ENCODE data around the gene PLCB2.

PLCB2 gene

DNA sequence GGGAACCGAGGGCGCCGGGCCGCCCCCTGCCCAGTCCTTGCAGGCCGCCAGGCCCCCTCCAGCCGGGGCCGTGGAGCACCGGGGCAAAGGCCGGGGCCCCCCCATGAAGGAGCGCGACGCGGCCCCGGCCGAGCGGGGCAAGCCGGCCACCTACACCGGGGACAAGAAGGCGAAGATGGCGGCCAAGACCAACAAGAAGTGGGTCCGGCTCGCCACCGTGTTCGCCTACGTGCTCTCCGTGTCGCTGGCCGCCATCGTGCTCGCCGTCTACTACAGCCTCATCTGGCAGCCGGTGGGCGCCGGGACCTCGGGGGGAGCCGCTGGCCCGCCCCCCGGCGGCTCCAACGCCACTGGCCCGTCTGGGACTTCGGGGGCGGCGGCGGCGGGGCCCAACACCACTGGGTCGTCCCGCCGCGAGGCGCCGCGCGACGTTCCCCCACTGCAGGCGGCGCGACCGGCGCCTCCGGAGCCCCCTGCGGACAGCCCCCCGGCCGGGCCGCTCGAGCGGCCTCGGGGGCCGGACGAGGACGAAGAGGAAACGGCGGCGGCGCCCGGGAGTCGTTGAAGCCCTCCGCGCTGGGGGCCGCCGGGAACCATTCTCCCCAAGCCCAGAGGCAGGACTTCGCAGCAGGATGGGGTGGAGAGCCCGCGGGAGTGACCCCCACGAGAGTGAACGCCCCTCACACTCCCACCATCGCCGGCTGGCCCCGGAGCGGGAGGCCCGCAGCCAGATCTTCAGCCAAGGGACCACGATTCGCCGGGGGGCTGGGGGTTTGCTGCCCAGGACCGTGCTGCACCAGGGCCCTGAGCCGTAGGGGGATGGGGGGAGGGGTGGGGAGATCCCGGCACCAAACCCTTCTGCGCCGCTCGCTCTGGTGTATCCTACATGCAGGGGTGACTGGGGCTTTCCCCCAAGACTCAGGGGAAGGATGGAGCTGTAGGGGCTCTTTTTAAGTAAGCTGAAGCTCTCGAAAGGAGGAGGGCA is 16.5 kb upstream of the PLCB2 start:
- no peak for DNase-seq (ENCODE audit: low read depth)

DNA sequence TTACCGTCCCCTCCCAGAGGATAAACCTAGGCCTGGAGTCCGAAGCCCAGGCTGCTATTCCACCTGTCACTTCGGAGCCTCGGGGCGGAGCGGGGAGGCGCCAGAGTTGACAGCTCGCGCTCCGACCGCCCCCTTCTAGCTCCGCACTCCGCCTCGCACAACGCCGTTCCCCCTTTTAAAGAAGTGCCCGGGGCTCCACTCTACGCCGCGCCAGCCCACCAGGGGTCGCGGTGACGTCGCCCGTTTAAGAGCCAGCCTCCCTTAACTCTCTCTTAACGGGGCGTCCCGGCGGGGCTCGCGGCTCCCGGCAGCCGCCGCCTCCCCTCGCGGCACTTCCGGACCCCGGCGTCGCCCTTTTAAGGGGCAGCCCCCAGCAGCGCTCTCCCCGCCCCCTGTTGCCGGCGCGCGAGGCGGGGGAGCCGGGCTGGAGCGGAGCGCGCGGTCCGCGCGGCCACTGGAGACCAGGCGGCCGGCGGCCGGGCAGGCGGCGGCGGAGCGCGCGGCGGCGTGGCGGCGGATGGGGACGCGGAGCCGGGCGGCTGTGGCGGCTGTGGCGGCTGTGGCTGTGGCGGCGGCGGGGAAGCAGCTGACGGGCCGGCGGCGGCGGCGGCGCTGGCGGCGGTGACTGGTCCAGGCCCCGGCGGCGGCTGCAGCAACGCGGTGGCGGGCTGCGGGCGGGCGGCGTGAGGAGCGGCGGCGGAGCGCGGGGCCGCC is 15.7 kb upstream of the PLCB2 start, which contains the start of gene INAFM2:
TSS of gene INAFM2 (plus strand) at position 454 of the 714 bp plus-strand sequence. CDS start 364 bp downstream, outside the sequence.
- DNase-seq (ENCODE audit: low read depth) = peak; percentile 76

DNA sequence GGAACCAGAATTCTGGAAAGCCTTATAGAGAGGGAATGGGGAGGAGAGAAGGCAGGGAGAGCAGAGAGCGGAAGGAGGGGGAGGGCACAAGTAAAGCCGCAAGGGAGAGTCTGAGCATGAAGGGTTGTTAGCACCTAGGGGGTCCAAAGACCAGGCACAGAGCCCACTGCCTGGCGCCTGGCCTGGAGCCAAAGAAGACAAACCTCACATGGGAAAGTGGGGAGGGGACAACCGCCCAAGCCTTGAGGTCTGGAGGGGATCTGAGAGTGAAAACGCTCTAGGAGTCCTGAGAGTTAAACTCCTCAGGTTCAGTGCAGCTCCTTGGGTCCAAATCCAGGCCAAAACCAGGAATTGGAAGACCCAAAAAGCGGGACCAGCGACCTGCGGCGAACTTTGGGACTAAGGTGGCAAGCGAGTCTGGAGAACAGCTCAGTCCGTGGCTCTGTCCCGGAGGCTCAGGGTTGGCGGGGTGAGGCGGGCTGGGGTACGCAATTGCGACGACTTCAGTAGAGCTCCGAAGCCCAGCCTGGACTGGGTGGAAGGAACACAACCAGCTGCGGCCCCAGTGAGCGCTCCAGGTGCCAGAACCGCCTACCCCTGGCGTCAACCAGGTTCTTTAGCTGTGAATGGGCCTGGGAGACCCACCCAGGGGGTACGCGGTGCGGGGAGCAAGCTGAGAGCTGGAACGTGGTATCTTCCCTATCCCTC is 14.9 kb upstream of the PLCB2 start:
- no peak for DNase-seq (ENCODE audit: low read depth)

DNA sequence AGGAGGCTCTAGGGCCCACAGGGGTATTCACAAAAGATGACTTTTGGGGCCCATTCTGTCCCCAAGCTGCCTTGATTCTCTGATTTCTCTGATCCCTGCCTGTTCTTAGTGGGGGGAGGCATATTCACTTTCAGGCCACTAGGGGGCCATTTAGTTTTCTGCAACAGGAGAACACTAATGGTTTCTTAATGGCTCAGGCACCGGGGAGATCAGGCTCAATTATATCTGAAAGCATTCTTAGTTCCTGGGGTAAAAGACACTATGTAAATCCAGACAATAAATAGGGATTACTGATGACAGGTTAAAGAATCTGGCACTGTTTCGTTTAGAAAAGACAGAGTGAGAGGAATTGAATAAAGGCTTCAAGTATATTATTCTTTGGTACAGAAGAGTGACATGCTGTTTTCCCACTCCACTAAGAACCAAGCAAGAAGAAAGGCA is 13.2 kb upstream of the PLCB2 start:
- DNase-seq (ENCODE audit: low read depth) = no peak

DNA sequence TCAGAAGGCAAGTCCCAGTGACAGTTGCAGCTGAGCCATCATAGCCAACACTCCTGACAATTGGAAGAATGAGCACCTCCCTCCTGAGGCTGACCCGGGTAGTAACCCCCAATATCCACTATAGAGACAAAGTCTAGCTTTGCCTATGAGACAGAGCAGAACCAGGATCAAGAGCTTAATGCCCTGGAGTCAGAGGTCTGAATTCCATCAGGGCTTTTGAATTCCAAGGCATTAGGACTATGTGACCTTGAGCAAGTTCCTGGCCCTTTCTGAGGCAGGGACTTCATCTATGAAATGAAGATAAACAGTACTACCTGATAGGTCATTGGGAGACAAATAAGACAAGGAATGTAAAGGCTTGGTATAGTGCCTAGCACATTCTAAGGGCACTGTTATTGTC is 12.7 kb upstream of the PLCB2 start:
- no peak for DNase-seq (ENCODE audit: low read depth)

DNA sequence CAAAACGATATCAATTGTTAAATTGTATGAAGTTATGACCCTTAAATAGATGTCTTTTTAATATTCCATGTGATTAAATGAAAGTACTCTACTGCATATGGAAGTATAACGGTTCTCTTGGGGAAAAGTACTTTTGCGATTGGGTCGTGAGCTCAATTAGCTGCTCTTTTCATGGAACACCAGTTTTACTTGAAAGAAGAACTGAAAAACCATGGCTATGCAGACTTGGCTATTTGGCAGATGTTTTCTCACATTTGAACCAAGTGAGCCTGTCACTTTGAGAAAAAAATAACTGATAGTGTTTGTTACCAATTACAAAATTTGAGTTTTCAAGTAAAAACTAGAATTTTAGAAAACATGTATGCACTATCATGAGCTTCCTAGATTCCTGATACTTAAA is 9.8 kb upstream of the PLCB2 start:
- DNase-seq (ENCODE audit: low read depth) = no peak

DNA sequence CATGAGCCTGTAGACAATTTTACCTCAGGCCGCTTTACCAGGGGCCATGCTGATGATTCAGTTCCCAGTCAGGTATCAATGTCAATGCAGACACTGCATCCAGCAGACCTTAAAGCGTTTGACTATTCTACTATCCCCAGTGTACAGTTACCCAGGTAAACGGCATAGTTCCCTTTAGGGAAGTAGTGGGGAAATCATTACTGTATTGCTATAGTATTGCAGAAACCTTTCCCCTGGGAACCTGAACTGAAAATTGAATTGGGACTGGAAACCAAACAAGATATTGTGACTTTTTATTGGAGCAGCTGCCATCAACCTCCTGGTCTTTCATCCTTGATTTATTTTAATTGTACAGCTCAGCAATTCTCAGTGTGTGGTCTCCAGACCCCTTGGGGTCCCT is 9.2 kb upstream of the PLCB2 start:
- DNase-seq (ENCODE audit: low read depth) = no peak

DNA sequence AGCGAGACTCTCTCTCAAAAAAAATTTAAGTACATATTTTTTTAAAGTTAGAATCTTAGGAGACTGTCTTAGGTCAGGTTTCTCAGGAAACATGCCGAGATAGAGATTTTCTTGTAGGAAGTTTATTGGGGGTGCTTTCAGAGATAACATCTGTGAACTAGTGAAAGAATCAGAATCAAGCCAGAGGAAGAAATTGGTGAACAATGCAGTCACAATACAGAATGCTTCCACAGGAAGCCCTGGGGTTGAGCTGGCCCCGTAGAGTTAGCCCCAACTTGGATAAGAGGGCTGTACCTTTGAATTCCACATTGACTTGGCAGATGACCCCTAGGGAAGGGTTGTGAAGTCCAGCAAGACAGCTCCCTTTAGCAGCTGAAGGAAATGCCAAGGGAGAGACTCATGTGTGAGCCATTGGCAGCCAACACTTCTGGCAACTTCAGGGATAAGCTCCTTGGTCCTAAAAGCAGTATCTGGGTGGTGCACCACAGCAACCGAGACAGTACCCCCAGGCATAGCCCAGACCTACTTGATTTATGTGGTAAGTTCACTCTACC is 7.1 kb upstream of the PLCB2 start:
- DNase-seq (ENCODE audit: low read depth) = no peak

DNA sequence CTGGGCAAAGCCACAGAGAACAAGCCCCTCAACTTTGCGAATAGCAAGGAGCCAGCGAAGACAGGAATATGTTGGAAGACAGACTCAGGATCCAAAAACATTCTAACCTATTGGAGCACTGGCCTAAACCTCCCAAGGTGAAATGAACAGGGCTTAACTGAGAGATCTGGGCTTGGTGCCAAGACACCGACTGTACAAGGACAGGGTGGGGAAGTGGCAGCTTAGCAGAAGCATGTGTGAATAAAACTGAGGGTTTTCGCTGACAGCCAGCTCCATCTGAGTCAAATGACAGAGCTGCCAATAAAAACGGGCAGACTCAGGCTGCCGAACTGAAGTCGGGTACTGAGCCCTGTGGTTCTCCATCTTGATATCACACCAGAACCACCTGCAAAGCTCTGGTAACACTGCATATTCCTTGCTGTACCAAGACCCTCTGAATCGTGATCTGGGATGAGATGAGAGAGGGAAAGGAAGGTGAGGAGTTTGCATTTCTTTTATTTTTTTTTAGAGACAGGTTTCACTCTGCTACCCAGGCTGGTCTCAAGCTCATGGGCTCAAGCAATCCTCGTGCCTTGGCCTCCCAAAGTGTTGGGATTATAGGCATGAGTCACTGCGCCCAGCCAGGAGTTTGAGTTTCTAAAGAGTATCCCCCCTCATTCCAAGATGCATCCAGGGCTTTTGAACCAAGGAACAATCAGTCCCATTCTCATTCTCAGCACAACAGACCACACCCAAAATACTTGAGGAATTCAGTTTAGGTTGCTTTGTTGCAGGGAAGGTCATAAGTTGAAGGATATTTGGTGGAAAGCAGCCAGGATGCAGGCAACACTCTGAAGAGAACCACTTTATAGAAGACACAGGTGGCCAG is 6.0 kb upstream of the PLCB2 start:
- no peak for DNase-seq (ENCODE audit: low read depth)

DNA sequence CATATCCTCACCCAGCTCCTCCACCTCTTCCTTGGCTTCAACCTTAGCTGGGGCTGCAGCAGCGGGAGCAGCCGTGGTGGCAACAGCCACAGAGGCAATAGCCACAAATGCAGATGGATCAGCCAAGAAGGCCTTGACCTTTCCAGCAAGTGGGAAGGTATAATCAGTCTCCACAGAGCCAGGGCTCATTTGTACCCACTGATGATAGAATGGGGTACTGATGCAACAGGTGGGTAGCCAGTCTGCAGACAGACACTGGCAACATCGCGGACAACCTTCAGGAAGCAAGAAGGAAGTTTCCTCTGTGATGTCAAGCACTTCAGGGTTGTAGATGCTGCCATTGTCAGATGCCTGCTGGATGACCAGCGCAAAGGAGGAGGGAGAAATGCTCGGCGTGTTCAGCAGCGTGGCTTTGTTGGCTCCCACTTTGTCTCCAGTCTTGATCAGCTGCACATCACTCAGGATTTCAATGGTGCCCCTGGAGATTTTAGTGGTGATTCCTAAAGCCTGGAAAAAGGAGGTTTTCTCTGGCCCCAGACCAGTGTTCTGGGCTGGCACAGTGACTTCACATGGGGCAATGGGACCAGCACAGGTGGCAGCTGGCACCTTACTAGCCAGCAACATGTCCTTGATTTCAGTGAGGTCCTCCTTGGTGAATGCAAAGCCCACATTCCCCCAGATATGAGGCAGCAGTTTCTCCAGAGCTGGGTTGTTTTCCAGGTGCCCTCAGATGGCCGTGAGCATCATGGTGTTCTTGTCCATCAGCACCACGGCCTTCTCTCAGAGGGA is 4.8 kb upstream of the PLCB2 start:
- DNase-seq (ENCODE audit: low read depth) = no peak

DNA sequence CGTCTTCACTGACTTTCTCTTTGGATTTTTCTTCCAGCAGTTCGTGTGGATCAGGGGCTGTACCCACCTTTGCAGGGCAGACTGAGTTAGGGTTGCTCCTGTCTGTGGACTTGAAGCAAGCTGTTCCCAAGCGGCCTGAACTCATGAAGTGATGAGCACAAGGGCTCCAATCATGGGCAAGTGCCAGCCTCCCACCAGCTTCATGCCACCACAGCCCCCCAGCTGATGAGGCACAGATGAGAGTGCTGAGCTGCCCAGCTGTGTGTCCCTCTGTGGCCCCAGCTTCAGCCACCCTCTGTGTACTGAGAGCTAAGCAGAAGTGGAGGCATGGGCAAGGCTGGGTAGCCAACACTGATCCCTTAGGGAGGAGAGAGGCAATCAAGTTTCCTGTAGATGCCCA is 3.3 kb upstream of the PLCB2 start:
- DNase-seq (ENCODE audit: low read depth) = no peak

DNA sequence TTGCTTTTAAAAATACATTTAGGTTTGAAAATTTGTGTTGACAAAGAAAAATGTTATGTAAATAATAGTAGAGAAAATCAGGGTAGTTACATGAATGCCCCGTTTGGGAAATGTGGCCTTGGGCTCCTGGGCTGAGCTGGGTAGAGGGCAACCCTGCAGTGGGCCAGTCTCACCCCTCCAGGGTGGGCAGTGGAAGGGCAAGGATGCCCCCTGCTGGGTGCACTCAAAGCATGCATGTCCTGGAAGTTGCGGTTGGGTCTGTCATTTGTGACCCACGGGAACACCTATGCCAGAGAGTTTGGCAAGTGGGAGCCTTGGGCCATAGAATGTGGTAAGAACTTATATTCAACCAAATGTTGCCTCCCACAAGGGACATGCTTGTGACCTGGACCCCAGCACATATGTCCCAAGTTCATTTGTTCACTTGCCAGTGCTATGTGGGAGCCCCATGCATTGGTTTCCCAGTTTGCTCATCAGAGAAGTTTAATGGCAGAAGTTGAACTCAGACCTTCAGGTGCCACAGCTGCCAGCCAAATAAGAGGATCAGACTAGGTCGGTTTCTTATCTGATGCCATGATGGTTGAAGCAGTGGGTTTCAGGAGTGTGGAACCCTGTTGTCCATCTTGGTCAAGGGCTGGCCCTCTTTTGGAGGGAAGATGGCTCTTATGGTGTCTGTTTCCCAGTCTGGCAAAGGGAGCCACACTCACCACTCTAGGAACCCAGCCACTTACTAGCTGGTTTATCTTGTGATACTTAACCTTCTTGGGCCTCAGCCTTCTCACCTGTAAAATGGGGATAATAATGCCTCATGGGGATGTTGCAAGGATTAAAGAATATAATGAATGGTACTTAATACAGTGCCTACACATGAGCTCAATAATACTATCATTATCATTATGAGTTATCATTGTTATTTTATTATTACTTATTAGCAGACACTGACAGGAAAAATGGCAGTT is 2.5 kb upstream of the PLCB2 start:
- DNase-seq (ENCODE audit: low read depth) = no peak

DNA sequence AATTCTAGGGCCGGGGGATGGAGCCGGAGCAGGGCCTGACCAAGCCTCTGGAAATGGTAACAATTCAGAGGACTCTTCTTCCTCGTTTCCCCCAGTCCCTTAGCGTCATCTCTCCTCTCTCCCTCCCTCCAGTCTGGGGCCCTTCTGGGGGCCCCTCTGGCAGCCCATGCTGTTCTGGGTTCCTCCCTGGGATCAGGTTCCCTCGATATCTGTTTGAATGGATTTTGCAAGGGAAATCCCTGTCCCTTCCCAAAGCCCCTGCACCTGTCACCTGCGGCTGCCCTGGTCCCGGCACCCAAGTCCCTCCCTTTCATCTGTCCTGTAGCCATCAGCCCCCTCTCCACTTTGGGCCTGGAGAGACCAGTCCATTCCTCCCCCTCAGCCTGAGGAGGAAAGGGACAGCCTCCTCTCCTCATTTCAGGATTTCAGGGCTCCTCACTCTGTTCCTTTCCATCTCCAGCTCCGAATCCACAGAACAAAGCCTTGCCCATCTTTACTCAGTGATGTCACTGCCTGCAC is 1.7 kb upstream of the PLCB2 start:
- no peak for DNase-seq (ENCODE audit: low read depth)

DNA sequence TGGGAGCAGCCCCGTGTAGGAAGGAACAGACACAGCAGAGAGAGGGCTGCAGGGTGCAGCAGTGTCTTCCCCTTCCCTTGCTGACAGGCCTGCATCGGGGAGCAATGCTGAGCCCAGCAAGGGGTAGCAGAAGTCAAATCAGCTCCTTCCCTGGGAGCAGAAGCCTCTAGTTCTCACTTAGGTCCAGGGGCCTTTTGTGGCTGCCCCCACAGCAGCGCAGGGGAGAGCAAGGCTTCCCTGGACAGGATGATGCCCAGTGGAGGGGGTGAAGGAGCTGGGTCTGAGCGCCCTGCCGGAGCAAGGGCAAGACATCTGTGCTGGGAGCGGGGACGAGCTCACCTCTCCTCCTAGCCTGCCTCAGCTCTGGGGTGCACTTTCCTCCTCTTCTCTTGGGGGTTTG is 827 bp downstream of the PLCB2 start:
- DNase-seq (ENCODE audit: low read depth) = no peak

DNA sequence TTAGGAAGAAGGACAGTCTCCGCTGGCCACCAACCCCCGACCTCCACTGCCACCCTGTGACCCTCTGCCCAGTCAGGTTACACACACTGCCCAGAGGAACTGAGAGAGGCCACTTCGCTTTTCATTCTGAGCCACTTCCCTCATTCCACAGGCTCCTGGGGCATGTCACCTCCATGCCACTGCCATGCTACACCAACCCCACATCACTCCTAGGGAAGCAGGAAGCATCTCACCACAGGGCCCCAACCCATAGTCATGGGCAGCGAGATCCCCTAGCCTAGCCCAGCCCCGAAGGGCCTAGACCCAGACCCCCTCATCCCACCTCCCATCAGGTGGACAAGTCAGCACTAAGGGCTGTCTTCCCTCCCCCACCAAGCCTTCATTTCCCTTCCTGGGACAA is 1.4 kb downstream of the PLCB2 start:
- DNase-seq (ENCODE audit: low read depth) = no peak

DNA sequence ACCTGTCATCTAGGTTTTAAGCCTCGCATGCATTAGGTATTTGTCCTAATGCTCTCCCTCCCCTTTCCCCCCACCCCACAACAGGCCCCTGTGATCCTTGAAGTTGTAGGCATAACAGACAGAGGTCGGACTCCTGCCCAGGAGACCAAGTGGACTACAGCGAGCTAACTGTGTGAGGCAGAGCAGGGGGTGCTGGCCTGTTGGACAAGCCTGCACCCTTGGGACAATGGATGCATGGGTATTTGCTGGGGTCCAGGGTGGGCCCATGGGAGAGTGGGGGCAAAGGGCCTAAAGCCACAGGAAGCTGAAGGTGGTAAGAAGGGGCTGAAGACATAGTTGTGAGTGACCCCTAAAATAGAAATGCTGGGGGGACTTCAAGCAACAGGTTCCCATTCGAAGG is 2.5 kb downstream of the PLCB2 start:
- DNase-seq (ENCODE audit: low read depth) = no peak

DNA sequence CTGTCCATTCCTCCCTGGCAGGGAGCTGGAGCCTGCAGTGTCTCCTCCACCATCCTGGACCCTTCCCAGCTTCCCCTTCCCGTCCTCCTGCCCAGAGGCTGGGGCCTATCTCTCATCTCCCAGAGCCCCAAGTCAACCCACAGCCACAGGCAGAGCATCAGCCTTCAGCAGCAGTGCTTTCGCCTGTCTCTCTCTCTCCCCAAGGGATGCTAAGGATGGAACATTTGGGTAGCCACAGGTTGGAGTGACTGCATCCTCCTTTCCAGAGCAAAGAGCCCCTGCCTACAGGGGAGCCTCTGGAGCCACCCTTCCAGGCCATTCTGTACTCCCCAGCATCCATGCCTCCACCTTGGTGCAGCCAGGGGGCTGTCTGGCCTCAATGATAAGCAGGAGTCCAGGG is 4.2 kb downstream of the PLCB2 start:
- no peak for DNase-seq (ENCODE audit: low read depth)

DNA sequence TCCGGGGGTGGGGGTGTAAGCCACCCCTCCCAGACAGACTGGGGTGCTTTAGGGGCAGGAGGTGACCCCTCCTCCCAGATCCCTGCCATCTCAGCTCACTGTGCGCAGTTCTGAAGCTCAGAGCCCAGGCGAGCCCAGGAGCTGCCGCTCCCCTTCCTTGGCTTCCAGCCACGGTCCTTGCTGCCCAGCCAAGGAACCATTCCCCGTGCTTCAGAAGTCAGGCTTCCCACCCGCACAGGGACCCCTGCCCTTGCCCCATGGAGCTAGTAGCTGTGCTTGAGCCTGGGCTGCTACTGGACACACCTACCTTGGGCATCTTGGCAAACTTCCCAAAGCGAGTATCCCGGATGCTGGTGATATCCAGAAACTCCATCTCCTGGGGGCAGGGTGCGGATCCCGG is 4.8 kb downstream of the PLCB2 start:
- DNase-seq (ENCODE audit: low read depth) = no peak

DNA sequence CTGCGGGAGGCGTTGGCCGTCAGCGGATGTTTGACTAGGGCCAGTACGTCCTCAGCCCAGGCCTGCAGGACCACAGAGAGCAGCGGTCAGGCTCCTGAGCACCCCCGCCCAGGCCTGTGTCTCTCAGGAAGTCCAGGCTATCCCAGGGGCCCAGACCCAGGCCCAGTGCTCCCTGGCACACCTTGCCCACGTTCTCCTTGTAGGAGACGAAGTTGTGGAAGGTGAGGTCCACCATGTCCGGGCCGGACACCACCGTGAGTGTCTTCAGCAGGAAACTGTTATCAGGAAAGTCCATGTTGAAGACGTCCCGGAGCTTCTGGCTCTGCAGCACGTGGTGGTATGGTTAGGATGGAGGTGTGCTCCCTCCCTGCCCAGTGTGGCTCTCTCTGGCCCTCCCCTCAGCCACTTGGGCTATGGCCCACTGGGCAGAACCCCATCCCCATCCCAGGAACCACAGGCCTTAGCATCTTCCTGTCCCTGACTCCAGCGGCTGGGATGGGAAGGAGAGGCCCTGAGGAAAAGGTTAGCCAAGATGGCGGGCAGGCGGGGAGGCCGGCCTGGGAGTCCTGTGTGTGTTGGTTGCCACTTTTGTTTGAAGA is 5.3 kb downstream of the PLCB2 start:
- no peak for DNase-seq (ENCODE audit: low read depth)

Data from HS-27A (cell line).